HG03060 (cell line): ENCODE measurements around the gene SCARF2.
"Not testable (repeated sequence)": the region's sequence is repeated elsewhere in the genome, so short reads cannot be mapped to it uniquely, and the experiment has no call there.

ENCODE experiments used
- ATAC-seq: cut with Tn5 transposase; IDR thresholded peaks from one replicate; pipeline ENCODE4 v1.9.1; 2021; ENCODE audit warnings: low read depth, moderate number of reproducible peaks; ENCODE audit not compliant: unreplicated experiment

SCARF2 gene

DNA sequence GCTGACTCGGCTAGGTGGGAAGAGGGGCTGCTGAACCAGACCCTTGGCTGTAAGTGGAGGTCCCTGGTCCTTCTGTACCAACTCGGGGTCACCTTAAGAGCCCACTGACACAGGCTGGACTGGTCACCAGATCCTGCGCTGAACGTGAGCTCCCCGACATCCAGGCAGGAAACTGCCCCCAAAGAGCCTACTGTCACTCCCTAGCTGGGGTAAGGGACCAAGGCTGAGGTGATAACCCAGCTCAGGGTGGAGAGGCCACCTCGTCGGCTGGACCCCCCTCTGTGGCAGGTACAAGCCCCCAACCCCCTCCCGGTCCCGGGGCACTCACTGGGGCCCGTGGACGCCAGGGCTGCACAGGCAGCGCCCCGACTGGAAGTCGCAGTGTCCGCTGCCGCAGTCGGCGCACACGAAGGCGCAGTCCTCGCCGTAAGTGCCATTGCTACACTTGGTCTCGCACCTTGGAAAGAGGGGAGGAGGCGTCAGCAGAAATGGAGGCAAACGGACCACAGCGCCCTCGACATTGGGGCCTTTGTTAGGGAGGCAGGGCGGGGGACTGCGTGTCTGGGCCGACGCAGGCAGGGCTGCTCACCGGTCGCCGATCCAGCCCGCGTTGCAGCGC, 7.4 kb downstream of the SCARF2 start:
- no peak for ATAC-seq

DNA sequence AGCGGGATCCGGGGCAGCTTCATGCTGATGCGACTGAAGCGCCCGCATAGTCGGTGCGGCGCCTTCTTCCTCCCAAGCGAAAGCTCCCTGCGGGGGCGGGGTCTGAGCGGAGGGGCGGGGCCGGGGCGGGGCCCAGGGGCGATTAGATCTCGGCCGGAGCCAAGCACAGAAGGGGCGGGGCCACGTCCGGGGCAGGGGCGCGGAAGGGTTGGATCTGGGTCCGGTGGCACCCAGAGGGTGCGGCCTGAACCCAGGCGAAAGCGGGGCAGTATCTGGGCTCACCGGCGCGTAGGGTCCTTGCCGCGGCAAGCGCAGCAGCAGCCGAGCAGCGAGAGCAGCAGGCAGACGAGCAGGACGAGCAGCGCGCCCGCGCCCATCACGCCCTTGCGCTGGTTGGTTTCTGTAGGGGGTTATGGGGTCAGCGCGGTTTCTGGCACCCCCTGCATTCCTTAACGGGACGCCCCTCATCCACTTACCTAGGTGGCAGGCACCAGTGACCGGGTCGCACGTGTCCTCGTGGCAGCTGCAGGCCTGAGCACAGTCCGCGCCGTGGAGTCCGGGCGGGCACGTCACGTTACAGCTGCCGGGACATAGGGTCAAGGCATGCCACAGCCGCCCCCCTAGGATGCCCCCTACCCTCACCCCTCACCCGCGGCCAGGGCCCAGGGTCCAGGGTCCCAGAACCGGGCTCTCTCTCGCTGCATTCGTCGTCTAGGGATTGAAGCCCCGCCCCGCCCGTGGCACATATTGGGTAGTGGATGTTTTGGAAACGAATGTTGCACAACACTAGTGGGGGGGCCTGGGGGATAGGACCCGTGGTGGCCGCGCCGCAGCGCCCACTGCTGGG, 8.1 kb downstream of the SCARF2 start:
- ATAC-seq = no peak

DNA sequence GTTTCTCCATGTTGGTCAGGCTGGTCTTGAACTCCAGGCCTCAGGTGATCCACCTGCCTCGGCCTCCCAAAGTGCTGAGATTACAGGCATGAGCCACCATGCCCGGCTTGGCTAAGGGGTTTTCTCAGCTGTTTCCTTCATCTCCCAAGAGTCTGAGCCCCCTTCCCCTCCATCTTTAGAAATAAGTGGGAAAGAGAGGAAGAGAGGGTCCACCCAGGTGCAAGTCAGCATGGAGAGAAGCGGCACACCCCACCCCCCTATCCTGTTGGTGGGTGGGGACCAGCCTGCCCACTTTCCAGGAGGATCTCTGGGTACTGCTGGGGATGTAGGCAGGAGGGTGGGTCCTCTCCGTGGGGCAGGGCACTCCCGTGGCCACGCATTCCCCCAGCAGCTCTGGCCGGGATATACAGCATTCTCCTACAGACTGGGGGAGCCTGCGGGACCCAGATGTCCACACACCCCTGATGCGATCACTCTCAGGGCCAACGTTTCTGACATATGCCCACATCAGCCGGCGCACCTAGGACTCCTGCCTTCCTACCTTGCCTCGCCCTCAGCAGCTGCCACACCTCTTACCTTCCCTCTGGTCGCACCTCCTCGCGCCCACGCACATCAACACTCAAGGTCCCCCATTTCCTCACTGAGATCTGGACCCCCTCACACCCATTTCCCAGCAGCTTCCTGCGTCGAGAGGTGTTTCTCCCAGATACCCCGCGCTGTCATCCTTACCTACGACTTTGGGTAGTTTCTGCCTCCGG, 8.9 kb downstream of the SCARF2 start:
- no peak for ATAC-seq

DNA sequence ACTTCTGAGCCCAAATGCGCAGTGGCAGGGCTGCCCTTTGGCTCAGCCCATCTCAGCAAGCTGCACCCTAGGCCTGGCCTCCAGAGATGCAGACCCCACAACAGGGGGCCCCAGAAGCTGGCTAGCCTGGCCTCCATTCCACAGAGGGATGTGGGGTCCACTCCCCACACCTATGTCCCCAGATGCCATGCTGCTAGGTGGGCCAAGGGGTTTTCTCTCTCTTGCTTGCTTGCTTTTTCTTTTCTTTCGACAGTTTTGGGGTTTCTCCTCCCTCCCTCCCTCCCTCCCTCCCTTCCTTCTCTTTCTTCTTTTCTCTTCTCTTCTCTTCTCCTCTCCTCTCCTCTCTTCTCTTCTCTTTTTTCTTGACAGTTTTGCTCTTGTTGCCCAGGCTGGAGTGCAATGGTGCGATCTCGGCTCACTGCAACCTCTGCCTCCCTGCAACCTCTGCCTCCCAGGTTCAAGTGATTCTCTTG, 9.6 kb downstream of the SCARF2 start:
- ATAC-seq = no peak

DNA sequence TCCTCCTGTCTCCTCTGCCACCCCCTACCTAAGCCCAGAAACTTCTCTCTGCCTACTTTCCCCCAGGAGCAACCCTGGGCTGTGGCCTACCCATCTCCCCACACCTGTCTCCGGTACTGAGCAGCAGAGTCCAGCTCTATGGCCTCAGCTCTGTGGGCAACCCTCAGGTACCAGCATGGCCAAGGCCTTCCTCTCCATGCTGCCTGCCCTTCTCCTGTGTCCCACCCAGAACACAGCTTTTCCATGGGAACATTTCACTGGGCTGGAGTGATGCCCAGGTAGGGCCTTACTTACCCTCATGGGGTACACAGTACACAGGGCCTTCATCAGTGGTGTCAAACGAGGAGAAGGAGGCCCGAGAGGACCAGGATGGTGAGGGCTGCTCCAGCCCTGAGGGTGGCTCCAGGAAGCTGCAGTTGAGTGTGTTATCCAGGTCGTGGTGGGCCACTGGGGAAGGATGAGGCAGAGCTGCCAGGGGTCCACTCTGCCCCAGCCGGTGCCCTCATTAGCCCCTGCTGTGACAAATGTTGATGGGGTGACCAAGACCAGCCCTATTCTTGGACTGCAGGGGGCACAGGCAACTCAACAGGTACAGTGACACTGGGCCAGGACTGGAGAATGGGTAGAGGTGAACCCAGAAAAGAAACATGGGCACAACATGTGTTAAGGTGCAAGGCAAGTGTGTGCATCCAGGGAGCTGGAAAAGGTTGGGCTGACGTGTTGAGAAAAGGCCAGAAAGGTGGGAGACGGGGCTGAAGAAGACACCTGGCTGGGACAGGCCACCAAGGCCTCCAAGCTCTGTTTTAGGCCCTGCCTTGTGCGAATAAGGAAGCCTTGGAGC, 10.3 kb downstream of the SCARF2 start:
- ATAC-seq = no peak

DNA sequence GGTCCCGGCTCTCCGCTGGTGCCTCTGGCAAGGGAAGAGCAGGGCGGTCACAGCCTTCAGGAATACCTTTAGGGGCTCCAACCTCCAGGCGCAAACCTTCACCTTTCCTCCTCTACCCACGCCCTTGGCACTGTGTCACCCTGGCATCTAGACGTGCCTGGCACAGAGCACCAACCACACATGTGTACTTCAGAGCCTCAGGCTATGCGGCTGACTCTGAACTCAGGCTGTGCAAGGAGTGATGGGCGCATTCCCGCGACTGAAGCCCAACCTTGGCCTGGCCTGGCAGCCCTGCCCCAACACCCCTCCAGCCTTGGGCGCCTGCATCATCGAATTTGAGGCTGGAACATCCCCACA, 11.4 kb downstream of the SCARF2 start:
- no peak for ATAC-seq

DNA sequence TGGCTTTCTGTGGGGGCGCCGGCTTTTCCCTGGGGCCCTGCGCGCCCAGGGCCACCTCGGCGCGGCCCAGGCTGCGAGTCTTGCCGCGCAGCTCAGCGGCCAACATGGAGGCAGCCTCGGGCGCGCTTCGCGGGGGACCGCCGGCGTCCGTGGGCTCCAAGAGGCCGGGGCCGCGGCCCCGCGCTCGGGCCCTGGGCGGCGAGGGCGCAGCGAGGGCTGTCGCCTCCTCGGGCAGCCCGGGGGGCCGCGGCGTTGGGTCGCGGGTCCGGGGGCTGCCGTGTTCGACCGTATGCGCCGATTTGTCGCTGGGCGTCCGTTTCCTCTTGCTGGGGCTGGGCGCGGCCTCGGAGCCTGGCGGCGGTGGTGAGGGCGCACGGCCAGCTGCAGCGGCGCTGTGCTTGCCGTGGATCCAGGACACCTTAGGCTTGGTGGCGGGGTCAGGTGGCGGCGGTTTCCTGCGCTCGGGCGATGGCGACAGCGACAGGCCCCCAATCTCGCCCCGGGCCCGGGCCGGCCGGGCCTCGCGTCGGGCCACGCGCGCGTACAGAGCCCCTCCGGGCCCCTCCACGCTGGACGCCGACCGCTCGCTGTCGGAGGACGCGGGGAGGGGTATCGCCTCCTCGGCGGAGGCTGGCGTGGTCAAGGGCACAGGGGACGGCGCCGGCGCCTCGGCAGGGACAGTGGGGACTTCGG, 11.9 kb downstream of the SCARF2 start:
- ATAC-seq = no peak

DNA sequence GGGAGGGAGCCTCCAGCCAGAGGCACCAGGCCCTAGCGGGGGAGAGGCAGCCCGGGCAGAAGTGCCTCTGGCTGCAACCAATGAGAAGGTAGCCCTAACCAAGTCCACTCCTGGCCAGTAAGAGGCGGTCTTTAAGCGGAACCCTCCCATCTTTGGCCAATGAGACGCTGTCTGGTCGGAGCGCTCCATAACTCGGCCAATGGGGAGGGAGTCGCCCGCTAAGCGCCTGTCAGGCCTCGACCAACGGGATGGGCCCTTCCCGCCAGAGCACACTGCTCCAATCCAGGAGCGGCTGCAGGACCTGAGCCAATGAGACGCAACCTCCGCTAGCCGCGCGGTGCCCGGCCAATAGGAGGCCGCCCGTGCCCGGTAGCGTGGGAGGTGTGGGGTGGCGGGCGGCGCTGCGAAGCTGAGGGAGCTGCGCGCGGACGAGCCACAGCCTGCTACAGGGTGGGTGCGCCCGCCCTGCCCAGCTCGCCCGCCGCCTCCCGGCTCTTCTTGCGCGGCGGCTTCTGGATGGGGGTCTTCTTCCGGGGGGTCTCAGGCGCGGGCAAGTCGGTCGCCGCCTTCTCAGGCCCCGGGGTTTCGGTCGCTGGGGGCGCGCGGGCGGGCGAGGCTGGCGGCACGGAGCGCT, 12.6 kb downstream of the SCARF2 start:
- ATAC-seq = no peak

DNA sequence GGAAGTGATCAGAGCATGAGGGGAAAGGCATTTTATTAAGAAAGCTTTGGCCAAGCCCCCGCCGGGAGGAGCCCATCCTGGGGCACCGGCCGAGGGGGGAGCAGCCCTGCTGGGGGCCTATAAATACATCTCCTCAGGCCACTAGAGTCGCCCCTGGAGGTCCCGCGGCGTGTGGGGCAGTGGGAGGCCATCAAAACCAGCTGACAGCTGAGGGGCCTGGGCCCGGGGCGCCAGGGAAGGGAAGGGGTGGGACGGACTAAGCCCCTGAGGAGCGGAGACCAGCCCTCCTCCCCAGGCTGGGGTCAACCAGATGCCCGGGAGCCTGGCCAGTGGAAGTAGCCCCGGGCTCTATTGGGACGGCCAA, 13.1 kb downstream of the SCARF2 start:
- ATAC-seq = no peak

DNA sequence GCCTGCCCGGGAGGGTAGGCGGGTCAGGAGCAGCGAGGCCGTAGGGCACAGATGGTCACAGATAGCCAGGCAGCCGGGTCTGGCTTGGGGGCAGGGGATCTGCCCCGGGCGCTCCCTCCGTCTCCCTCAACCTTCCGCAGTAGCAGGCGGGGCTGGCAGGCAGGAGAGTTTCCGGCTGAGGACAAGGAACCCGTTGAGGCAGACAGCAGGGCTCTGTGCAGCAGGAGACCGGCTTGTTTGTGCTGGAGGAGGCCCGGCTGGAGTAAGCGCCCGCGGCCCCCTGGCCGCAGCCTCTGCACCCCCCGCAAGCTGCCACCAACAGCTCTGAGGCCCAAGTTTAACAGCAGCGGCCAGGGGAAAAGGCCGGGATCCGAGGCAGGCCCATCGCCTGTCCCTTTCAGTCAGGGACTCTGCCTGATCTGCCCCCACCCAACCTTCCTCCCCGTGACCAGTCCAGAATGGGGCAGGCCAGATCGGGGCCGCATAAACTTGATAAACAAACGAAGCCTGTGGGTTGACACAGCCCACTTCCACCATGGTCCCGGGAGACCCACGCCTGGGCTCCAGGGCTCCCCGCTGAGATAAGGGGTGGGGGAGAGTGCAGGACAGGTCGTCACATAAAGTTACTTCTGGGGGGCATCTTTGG, 13.6 kb downstream of the SCARF2 start:
- no peak for ATAC-seq

DNA sequence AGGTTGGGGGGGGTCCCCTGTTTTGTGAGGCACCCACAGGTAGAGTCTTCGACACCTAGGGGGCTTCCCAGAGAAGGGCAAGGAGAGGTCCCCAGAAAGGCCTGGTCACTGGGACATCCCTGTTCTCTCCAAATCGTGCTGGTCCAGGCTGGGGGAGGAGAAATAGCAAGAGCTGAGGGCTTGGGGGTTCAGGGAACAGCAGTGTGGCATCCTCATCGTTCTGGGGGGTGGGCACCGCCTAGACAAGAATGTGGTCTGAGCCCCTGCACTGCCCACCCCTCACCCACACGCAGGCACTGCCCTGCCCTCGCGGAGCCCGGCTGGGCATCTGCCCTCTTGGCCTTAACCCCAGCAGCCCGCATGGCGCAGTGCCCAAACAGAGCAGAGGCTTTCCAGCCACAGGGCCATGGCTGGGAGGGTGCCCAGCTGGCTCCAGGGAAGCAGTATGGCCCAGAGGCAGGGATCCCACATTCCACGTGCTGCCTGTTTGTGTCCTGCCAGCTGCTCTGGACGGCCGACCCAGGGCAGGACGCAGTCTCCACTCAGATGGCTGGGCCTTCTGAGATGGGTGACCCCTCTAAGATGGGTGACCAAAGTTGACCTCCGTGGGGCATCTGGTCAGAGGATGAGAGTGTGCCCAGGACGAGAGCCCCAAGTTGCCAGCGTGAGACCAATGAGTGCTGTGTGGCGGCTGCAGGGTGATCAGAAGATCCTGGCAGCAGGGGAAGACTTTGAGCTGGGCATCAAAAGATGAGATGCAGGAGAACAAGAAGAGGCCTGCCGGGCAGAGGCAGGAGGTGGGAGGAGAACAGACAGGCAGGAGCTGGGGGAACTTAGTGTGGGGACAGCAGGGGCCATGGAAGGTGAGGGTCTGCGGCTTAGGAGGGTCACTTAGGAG, 14.4 kb downstream of the SCARF2 start:
- ATAC-seq = no peak

DNA sequence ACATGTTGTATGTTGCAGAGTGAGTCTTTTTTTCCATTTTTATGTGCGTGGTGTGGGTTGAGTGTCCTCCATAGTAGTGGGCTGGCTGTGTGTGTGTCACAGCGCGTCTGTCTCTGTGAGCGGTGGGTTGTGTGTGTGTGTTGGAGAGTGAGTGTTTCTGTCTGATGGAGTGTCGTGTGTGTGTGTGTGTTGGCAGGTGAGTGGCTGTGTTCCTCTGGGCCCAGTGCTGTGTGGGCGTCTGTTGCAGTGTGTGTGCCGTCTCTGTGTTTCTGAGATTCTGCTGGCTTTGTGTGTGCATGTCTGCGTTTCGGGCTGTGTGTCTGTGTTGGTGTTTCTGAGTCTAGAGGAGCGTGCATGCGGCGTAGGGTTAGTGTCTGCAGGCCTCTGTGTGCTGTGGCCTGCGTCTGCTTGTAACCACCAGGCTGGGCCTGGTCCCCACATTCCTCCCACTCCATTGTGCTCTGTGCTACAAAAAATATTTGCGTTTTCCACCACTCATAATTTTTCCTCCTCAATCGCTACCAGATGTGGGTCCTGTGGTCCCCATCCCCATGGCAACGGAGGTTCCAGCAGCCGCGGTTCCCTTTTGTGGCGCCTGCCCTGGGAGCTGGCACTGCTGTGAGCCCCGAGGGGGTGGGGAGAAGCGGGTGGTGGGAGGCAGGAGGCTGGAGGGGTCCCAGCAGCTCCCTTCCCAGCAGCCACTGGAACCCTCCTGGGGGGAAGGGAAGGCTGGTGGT, 15.2 kb downstream of the SCARF2 start:
- ATAC-seq = no peak

DNA sequence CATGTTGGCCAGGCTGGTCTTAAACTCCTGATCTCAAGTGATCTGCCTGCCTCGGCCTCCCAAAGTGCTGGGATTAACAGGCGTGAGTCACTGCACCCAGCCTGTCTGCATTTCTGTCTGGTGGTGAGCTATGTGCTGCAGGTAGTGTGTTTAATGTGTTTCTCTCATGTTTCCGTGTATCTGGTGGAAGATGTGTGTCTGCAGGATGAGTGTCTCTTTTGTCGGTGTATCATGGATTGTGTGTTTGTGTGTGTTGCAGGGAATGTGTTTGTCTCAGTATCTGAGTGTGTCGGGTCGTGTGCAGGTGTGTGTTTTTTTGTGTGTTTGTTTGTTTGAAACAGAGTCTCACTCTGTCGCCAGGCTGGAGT, 16.1 kb downstream of the SCARF2 start:
- ATAC-seq = no peak

DNA sequence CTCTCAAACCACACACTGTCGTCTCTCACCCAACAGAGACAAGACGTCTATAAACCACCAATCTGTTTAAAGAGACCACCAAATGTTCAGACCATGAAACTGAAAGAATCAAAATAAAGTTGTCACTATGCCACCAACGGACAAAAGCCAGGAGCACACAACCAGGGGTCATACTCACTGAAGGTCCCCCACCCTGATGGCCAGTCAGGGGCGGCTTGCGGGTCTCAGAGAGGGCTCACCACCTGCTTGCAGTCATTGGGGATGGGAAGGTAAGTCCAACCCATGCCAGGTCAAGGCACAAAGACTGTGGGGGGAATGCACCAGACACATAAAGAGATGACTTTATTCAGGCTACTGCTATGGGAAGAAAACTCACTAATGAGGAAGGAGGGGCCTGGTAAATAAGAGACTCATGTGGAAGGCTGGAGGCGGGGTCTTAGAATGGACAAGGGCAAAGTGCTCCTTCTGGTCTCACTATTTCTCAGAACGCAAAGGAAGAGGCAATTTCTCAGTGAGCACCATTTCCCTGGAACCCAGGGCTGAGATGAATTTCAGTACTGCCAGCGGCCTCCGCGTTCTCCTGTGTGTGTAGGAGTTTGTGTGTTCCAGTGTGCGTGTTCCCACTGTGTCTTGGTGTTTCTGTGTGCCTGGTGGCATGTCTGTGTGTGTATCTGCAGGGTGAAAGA, 17.3 kb downstream of the SCARF2 start:
- ATAC-seq = no peak

DNA sequence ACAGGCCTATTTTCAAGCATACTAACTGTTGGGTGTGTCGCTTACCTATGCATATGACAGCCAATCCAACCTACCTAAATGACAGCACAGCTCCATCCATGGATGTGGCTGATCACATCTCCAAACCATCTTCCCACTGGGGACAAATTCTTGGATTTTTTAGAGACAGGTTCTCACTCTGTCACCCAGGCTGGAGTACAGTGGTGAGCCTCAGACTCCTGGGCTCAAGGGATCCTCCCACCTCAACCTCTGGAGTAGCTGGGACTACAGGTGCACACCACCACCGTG, 18.0 kb downstream of the SCARF2 start:
- ATAC-seq = no peak

DNA sequence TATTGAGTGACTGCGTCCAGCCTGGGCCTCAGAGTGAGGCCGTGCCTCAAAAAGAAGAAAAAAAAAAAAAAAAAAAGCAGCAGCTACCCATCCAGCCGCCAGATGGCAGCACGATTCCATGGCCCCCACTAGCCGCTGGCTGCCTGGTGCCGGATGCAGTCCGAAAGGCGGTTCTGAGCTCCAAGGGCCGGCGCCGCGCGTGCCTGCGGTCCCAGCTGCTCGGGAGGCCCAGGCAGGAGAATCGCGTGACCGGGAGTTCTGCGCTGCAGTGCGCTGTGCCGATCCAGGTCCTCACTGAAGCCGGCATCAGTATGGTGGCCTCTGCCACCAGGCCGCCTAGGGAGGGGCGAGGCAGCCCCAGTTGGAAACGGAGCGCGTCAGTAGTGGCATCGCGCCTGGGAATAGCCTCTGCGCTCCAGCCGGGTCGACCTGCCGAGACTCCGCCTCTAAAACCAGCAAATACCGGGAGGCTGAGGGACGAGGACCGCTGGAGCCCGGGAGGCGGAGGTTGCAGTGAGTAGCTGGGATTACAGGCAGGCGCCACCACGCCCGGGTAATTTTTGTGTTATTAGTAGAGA, 19.3 kb downstream of the SCARF2 start:
- no peak for ATAC-seq

DNA sequence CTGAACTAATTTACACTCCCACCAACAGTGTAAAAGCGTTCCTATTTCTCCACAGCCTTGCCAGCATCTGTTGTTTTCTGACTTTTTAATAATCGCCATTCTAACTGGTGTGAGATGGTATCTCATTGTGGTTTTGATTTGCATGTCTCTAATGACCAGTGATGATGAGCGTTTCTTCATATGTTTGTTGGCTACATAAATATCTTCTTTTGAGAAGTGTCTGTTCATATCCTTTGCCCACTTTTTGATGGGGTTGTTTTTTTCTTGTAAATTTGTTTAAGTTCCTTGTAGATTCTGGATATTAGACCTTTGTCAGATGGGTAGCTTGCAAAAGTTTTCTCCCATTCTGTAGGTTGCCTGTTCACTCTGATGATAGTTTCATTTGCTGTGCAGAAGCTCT, 21.9 kb downstream of the SCARF2 start:
- not testable (repeated sequence) for ATAC-seq
